Lung microvascular endothelial cell (primary cell): Measurements from ENCODE around the gene ATAT1. TPM values are rescaled to one million over a fixed set of nuclear protein-coding genes. Genes with fewer than 3 reads are reported as not detected.

ENCODE experiments used
- DNase-seq, 2 donors: peaks; one replicate each; pipeline versions ENCODE4 v3.0.0 to v3.0.0-alpha.2; 2010; ENCODE audit warnings: low read depth in 2 of 2
- total RNA-seq: library from RNA; depleted of rRNA; stranded (reverse); fragments of >200 nt; gene quantifications from 2 replicates; pipeline ENCODE4 v1.2.1, GENCODE V29; 2014

Gene ATAT1
- total RNA-seq, 1 donor from 2014 or later: 5.0 TPM

- DNase-seq: peak; percentile 46 to 51
Observed at GRCh38 chr6:30683183-30683979, 56.7 kb downstream of the ATAT1 start.

- no peak for DNase-seq
Observed at GRCh38 chr6:30683980-30684338, 57.3 kb downstream of the ATAT1 start.

- peak; percentile 36 to 65 for DNase-seq
Observed at GRCh38 chr6:30684386-30685156, 57.9 kb downstream of the ATAT1 start.

GRCh38 chr6:30685157-30686008 lies 58.7 kb downstream of the ATAT1 start:
- DNase-seq: peak; percentile 47 to 65

- DNase-seq: peak; percentile 68 to 70
Observed at GRCh38 chr6:30686009-30686907, 59.6 kb downstream of the ATAT1 start, which contains the start of gene PPP1R18. Gene PPP1R18 (minus strand): TSS chr6:30686645. CDS start chr6:30686018, 627 bp downstream.

GRCh38 chr6:30686908-30687658 lies 60.4 kb downstream of the ATAT1 start:
- DNase-seq: peak; percentile 84 to 96

GRCh38 chr6:30687659-30688431 lies 61.2 kb downstream of the ATAT1 start:
- DNase-seq: peak in 1 of 2 donors; percentile 48

- DNase-seq: no peak
Observed at GRCh38 chr6:30688569-30688968, 61.9 kb downstream of the ATAT1 start.

GRCh38 chr6:30689022-30689865 lies 62.6 kb downstream of the ATAT1 start:
- no peak for DNase-seq

GRCh38 chr6:30689985-30690384 lies 63.3 kb downstream of the ATAT1 start:
- no peak for DNase-seq

GRCh38 chr6:30690403-30691207 lies 63.9 kb downstream of the ATAT1 start, which contains the start of gene NRM:
Gene NRM (minus strand): TSS chr6:30690984. CDS start chr6:30690974, 10 bp downstream.
- peak; percentile 82 to 85 for DNase-seq

- no peak for DNase-seq
Observed at GRCh38 chr6:30691208-30691847, 64.7 kb downstream of the ATAT1 start.
